HL-60 (cell line): Measurements from ENCODE around the gene TIMP3.

Experiments used
- DNase-seq, 2 experiments: peaks; one replicate each; pipeline ENCODE4 v3.0.0-alpha.2; 2010 to 2020; ENCODE audit warnings: low read depth in 1 of 2, low spot score in 1 of 2
- H3K27ac ChIP-seq: fragments of 250-450 bp; sonication (Bioruptor Pico); replicated peaks from 2 replicates; pipeline ENCODE4 v1.5.1; 2020; ENCODE audit warnings: mild to moderate bottlenecking, moderate library complexity
- H3K27me3 ChIP-seq: fragments of 250-450 bp; sonication (Bioruptor Pico); 2 replicates; pipeline ENCODE4 v1.5.1; 2021; ENCODE audit warnings: mild to moderate bottlenecking, moderate library complexity; ENCODE audit not compliant: insufficient read depth, poor library complexity, severe bottlenecking
- H3K4me3 ChIP-seq: replicated peaks from 2 replicates; pipeline ENCODE4 v1.5.1; 2011; ENCODE audit warnings: mild to moderate bottlenecking, control low read depth, low read length; ENCODE audit not compliant: insufficient read depth
- CTCF ChIP-seq: IDR thresholded peaks from one replicate; pipeline ENCODE4 v1.5.1; 2011; ENCODE audit warnings: low read length, control low read depth, inconsistent platforms; ENCODE audit not compliant: insufficient read depth
- GABPA ChIP-seq: IDR thresholded peaks from 2 replicates; pipeline ENCODE4 v1.6.1; 2012; ENCODE audit warnings: low read depth
- POLR2AphosphoS5 ChIP-seq: IDR thresholded peaks from 2 replicates; pipeline ENCODE4 v1.6.1; 2012; ENCODE audit warnings: low read depth
- REST ChIP-seq: IDR thresholded peaks from 2 replicates; pipeline ENCODE4 v1.6.1; 2012; ENCODE audit warnings: low read depth; ENCODE audit not compliant: insufficient replicate concordance
- SPI1 ChIP-seq: IDR thresholded peaks from 2 replicates; pipeline ENCODE4 v1.6.1; 2012; ENCODE audit warnings: low read depth, mild to moderate bottlenecking, borderline replicate concordance
- long read RNA-seq: library from polyadenylated mRNA; unstranded; transcript quantifications from one replicate; pipeline ENCODE4 v2.0.0, GENCODE V29; 2020

The TIMP3 gene
- long read RNA-seq, result 0 reads

GRCh38 chr22:32801537-32802236 lies at the start of gene TIMP3:
TSS of gene TIMP3 (plus strand) at chr22:32801705. CDS start at chr22:32802002, 297 bp downstream.
- TF ChIP-seq SPI1 (no peak), REST (no peak), CTCF (no peak), GABPA (no peak), POLR2AphosphoS5 (no peak)
- H3K27me3 ChIP-seq, result peaks cover 38% of the 10 kb centered on the region
- DNase-seq, result no peak
- no peak within 1 kb of the TSS for H3K4me3 ChIP-seq
- no peak within 1 kb of the TSS for H3K27ac ChIP-seq

GRCh38 chr22:32752326-32752725 lies 49.2 kb upstream of the TIMP3 start:
- Histone ChIP-seq H3K4me3 (no peak overlapping the region), H3K27me3 (no peaks in the 10 kb centered on the region), H3K27ac (no peak overlapping the region)
- TF ChIP-seq GABPA, result no peak
- TF ChIP-seq POLR2AphosphoS5, result no peak
- TF ChIP-seq CTCF, result no peak
- TF ChIP-seq REST, result no peak
- TF ChIP-seq SPI1, result no peak
- no peak for DNase-seq

GRCh38 chr22:32752816-32753520 lies 48.5 kb upstream of the TIMP3 start:
- no peaks in the 10 kb centered on the region for H3K27me3 ChIP-seq
- TF ChIP-seq CTCF (no peak), GABPA (no peak), POLR2AphosphoS5 (no peak), REST (no peak), SPI1 (no peak)
- DNase-seq, result peak in 1 of 2 experiments; percentile 4
- H3K4me3 ChIP-seq, result no peak overlapping the region
- H3K27ac ChIP-seq, result no peak overlapping the region
